Measurements from ENCODE around the gene SLC1A3.

The SLC1A3 gene

GRCh38 chr5:36658038-36658756 lies 51.8 kb downstream of the SLC1A3 start:
- no peak for DNase-seq

GRCh38 chr5:36659411-36659810 lies 53.0 kb downstream of the SLC1A3 start:
- no peak for DNase-seq

- DNase-seq: no peak
Measured at GRCh38 chr5:36660397-36661049, 54.1 kb downstream of the SLC1A3 start.

- no peak for DNase-seq
Measured at GRCh38 chr5:36661456-36662220, 55.2 kb downstream of the SLC1A3 start.

- DNase-seq: no peak
Measured at GRCh38 chr5:36662291-36662851, 56.0 kb downstream of the SLC1A3 start.

- no peak for DNase-seq
Measured at GRCh38 chr5:36664766-36665165, 58.4 kb downstream of the SLC1A3 start.

GRCh38 chr5:36665628-36666027 lies 59.2 kb downstream of the SLC1A3 start:
- no peak for DNase-seq

- DNase-seq: no peak
Measured at GRCh38 chr5:36666274-36666673, 59.9 kb downstream of the SLC1A3 start.

GRCh38 chr5:36666986-36667385 lies 60.6 kb downstream of the SLC1A3 start:
- DNase-seq: no peak

GRCh38 chr5:36667824-36668223 lies 61.4 kb downstream of the SLC1A3 start:
- no peak for DNase-seq

GRCh38 chr5:36669015-36669651 lies 62.7 kb downstream of the SLC1A3 start:
- DNase-seq: no peak

GRCh38 chr5:36670548-36670947 lies 64.1 kb downstream of the SLC1A3 start:
- DNase-seq: no peak

GRCh38 chr5:36675282-36675681 lies 68.9 kb downstream of the SLC1A3 start:
- no peak for DNase-seq

GRCh38 chr5:36679221-36679989 lies 73.0 kb downstream of the SLC1A3 start:
- no peak for DNase-seq

- DNase-seq: no peak
Measured at GRCh38 chr5:36680066-36680465, 73.7 kb downstream of the SLC1A3 start.

- no peak for DNase-seq
Measured at GRCh38 chr5:36681711-36682110, 75.3 kb downstream of the SLC1A3 start.

- DNase-seq: no peak
Measured at GRCh38 chr5:36682499-36682898, 76.1 kb downstream of the SLC1A3 start.

GRCh38 chr5:36683821-36684434 lies 77.5 kb downstream of the SLC1A3 start:
- DNase-seq: peak; percentile 33

GRCh38 chr5:36685631-36686288 lies 79.4 kb downstream of the SLC1A3 start:
- no peak for DNase-seq

GRCh38 chr5:36686881-36687280 lies 80.5 kb downstream of the SLC1A3 start:
- DNase-seq: no peak

- DNase-seq: no peak
Measured at GRCh38 chr5:36688722-36689121, 82.3 kb downstream of the SLC1A3 start.
